Astrocyte of the spinal cord (primary cell): ENCODE data around the gene C1orf159.

Experiments
- DNase-seq: peaks from one replicate; pipeline ENCODE4 v3.0.0; 2011; ENCODE audit warnings: low read depth, low spot score
- H3K4me3 ChIP-seq: 2 replicates; pipeline ENCODE4 v1.5.1; 2011; ENCODE audit warnings: low read depth, mild to moderate bottlenecking, low read length, moderate library complexity
- CTCF ChIP-seq: IDR thresholded peaks from 2 replicates; pipeline ENCODE4 v1.5.1; 2012; ENCODE audit warnings: low read depth, mild to moderate bottlenecking, low read length, inconsistent platforms
- in situ Hi-C: cut with HindIII; loops from 2 replicates; pipeline ENCODE4 v1.10.0; 2017; ENCODE audit warnings: low sequenced_read_pairs

The C1orf159 gene

DNA sequence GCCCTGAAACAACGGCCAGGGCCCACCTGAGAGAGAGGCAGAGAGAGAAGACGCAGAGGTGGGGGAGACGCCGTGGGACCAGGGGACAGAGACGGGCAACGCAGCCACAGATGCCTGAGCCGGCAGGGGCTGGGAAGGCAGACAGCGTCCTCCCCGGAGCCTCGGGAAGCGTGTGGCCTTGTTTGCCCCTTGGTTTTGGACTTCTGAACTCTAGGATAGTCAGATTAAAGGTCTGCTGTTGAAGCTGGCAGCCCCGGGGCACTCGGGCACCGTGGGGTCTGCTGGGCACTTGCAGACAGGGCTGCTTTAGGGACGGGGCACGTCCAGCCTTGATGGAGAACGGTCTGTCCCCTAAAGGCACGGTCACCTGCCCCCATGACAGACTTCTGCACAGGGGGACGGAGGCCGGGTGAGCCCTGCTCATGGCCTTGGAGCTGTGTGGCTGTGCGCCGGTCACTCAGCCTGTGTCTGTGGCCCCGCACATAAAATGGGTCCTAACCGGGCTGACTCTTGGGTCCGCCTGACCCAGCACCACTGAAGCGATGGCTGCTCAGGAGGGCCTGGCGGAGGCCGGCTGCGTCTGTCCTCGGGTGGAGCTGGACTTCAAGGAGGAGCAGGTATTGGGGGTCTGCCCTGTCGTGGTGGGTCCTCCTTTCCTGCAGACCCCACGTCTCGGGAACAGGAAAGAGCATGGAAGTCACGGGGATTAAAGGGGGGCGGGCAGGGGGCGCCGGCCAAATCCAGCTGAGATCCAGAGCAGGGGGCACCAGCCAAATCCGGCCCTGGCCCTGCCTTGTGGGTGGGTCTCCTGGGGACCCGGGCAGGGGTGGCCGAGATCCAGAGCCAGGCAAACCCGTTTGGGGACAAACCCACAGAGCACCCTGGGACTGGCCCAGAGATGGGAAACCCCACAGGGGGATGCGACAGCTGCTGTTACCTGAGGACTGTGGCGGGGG, 32.2 kb downstream of the C1orf159 start:
- no peak for DNase-seq
- no peak overlapping the region for H3K4me3 ChIP-seq
- in situ Hi-C loops = no loop called here
- no peak for TF ChIP-seq CTCF

DNA sequence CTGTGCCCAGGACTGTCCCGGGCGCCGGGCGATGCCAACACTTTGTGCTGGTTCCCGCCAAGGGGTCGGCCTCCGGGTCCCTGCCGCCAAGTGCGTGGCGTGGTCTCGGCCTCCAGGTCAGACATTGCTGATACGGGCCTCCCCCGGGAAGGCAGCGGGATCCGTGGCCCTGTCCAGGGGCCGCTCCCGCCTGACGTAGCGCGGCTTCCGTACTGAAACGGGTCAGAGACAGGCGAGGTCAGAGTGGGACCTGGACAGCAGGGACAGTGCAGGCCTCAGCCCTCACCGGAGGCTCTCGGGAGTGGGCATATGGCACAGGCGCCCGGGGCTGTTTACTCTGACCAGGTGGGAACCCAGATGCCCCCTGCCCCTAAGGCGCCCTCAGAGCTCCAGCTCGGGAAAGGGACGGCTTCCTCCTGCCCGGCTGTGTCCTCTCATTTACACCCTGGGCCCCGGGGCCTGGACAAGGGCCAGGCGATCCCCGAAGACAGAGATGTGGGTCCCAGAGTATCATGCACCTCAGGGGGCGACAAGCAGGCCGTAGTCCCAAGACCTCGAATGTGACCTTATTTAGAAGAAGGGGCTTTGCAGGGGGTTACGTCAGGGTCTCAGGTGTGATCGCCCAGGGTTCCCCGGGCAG, 33.0 kb downstream of the C1orf159 start:
- TF ChIP-seq CTCF = no peak
- H3K4me3 ChIP-seq = no peak overlapping the region
- in situ Hi-C loops = no loop called here
- no peak for DNase-seq

DNA sequence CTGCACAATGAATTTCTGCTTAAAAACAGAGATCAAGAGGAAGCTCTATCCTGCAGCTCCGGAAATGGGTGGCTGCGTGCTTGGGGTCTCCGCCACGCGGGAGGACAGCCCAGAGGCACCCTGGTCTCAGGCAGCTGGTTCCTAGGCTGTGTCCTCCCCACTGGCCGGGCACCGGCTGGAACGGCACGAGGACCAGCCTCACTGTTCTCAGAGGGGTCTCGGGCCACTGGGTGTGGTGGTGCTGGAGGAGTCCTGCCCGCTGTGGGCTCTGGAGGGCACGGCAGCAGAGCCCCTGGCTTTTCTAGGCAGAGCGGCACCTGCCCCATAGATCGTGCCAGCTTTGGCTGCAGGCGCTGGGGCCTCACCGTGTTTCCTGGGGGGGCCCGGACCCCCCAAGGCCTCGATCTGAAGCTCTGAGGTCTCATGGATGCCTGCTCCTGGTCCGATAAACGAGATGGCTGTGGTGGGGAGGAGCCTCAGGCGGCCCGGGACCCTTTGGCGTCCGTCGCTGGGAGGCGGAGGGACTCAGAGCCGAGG, 33.6 kb downstream of the C1orf159 start:
- no peak for TF ChIP-seq CTCF
- in situ Hi-C loops = no loop called here
- DNase-seq = no peak
- H3K4me3 ChIP-seq = no peak overlapping the region

GRCh38 chr1:1081311-1082238, 34.3 kb downstream of the C1orf159 start:
- in situ Hi-C loops = no loop called here
- TF ChIP-seq CTCF = no peak
- no peak for DNase-seq
- H3K4me3 ChIP-seq = no peak overlapping the region

DNA sequence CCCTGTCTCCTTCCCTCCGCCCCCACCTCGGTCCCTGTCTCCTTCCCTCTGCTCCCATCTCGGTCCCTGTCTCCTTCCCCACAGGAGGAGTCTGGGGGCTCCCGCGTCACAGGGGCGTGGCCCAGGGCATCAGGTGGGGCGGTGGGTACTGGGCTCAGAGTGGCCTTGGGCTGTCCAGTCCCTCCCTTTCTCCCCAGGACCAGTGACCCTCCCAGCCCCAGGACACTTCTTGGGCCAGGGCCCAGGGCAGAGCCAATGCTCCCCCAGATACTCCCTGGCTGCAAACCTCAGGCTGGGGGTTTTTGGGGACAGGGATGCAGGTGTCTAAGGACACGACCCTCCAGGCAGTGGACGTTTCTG, 35.0 kb downstream of the C1orf159 start:
- TF ChIP-seq CTCF = no peak
- in situ Hi-C loops = no loop called here
- no peak for DNase-seq
- H3K4me3 ChIP-seq = no peak overlapping the region
